Stimulated activated CD8-positive, alpha-beta memory T cell treated with anti-CD3 and anti-CD28 coated beads, Interleukin-15, amount 100 ng/mL, for 24 hours (primary cell): ENCODE results near the gene BRD4.

Experiments
- DNase-seq: peaks from one replicate; pipeline ENCODE4 v3.0.0-alpha.2; 2020; ENCODE audit warnings: low read depth

The BRD4 gene

DNA sequence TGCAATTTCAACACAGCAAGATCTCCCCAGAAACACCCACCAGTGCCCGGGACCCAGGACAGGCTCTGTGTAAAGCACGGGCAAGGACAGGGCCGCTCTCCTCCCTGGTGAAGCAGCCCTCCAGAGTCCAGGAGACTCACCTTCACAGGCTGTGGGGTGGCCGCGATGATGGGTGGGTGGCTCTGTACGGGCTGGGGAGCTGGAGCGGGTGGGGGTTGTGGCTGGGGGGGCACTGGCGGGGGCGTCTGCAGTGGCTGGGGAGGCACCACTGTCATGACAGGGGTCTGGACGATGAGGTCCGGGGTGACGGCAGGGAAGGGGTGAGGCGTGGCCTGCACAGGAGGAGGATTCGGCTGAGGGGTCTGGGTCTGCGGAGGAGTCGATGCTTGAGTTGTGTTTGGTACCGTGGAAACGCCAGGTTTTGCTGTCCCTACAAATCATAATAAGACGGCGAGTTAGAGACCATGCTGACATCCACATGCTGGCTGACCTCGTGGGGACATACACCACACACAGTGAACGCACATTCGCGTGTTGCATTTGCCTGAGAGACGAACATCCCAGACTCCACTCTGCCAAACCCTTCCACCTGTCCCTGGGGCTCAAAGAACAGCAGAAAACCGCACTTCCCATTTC is 67.0 kb downstream of the BRD4 start:
- no peak for DNase-seq

DNA sequence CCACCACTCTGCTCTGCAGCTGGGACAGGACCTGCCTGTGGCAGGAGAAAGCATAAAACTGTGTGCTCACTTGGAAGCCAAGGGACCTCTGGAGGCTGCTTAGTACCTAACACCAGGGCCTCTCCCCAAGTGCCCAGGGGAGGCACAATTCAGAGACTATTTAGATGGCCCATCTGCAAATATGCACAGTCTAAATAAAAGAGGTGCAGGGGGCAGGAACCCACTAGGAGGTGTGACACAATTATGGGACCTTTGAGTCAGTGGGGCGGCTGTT is 67.5 kb downstream of the BRD4 start:
- no peak for DNase-seq

DNA sequence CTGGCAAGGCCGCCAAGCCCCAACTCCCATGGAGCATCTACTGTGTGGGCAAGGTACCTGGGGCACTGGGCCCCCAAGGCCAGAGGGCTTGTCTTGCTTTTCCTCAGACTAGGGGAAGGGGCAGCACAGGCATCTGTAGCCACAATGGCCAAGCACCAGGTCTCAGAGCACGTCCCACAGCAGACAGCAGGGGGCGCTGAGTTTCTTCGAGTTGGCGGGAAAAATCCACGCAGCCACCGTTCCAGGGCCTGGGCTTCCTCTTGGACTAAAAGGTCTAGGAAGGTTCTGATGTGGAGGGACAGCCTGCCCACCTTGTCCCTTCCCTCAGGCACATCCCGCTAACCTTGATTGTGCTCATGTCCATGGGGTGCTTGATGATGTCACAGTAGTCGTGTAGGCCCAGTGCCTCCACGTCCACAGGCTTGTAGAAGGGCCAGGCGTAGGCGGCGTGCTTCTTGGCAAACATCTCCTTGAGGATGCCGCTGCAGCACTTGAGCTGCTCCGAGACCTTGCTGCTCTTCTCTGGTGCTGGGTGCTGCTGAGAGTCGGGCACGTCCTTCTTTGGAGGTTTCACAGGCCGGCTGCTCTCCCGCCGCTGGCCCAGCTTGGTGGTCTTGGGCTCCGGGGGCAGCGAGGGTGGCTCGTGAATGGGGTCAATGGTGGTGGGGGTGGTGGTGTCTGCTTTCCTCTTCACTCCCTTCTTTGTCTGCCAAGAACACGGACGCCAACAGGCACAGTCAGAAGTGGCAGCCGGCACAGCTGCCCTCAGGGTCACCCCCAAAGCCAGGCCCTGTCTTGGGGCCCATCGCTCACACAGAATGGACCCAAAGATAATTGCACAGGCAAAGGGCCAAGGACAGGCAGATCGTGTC is 68.0 kb downstream of the BRD4 start:
- peak; percentile 66 for DNase-seq

DNA sequence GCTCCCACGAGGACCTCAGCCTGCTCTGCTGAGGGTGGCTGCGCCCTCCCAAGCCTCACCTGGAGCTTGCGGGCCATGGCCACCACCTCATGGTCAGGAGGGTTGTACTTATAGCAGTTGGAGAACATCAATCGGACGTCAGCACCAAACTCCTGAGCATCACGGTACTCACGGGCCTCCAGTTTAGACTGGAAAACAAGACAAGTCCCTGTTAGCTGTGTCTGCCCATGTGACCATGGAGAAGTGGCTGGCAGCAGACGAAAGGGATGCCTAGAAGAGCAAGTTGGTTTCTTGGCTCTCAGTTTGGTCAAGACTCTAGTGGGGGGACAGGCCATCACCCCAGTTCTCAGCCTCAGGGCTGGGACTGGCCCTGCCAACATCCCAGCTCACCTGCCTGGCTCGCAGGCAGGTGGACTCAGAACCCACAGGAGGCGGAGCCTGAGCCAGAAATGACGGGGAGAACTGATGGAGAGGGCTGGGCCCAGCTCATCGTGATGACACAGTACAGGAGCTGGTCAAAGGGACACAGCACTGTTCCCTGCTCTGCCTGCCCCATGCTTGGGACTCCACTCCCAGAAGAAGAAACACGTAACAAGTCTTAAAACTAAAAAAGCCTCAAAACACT is 68.9 kb downstream of the BRD4 start:
- DNase-seq: no peak

DNA sequence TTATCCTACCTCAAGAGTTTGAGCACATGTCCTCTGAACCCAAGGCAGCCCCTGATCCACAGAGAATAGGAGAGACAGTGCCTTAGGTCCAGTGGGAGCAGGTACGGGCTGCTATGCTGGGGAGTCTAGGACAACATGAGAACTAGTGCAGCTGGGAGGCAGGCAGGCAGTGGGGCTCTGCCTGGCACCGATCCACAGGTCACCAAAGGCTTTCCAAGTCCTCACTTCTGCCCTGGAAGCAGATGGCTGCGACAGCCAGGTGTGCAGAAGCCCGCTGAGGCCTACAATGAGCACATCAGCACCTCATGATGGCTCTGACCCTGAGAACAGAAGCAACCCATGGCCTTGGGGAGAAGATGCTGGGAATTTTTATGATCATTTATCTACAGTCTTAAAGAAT is 70.3 kb downstream of the BRD4 start:
- DNase-seq: no peak

DNA sequence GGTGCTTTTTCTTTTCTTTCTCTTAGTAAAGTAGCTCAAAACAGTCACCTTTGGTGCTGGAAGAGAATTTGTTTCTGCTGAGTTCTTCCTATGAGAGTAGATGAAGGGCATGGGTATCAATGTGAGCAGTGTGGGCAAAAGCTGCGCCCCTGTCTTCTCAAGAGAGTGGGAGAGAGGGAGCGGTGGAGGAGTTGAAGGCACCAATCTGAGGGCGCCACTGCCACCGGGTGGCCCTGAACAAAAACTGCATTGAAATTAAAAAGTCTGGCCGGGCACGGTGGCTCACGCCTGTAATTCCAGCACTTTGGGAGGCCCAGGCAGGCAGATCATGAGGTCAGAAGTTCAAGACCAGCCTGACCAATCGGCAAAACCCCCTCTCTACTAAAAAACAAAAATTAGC is 71.4 kb downstream of the BRD4 start:
- no peak for DNase-seq

DNA sequence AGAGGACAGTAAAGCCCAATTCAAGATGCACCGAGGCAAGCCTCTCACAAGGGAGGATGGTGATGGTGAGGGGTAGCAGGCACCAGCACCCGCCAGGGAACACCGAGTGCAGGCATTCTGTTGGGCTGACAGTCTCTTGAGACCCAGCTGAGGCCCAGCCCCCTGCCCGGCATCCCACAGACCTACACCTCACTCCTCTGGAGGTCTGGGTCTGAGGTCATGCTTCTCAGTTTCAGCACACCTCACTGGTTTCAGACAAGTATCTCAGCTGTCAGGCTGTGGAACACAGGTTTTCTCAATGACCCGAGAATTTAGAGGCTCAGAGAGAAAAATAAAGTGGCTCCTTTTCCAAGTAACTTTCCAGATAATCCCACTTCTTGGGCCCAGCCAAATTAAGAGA is 72.4 kb downstream of the BRD4 start:
- no peak for DNase-seq

DNA sequence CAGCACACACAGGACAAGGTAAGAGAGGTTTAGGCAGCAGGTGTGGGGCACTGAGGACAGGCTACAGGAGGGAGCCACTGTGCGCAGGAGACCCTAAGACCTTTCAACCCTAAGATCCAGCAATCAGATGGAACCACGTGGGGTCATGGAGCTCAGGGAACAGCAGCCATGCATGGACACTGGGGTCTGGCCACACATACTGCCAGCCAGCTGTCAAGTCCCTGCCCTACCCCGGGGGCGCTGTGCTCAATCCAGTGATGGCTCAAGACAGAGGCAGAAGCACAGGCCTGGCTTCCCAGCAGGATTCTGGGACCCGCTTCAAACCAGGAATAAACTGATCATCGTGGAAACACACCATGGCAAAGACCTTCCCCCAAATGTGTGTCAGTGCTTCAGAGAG is 74.6 kb downstream of the BRD4 start:
- DNase-seq: no peak

DNA sequence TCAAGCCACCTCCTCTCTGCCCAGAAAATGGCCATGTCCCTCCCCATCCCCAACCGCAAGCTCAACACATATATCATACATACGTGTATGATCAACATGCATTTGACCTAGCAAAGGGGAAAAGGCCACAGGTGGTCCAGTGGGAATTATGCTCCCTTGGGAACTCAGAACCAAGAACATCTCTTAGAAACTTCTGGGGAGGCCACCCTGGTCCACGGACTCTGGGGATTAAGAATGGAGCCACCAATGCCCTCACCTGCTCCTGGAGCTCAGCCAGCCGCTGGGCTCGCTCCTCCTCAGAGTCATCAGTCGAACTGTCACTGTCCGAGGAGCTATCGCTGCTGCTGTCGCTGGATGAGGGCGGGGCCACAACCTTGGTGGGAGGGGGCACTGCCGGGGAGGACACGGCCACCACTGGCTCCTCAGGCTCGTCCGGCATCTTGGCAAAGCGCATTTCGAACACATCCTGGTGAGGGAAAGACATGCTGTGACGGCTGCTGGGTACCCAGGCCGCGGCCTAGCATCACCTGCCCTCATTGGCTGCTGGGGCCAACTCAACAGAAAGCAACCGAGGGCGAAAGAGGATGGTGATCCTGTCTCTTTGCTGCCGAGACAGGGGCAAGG is 75.5 kb downstream of the BRD4 start:
- DNase-seq: no peak

DNA sequence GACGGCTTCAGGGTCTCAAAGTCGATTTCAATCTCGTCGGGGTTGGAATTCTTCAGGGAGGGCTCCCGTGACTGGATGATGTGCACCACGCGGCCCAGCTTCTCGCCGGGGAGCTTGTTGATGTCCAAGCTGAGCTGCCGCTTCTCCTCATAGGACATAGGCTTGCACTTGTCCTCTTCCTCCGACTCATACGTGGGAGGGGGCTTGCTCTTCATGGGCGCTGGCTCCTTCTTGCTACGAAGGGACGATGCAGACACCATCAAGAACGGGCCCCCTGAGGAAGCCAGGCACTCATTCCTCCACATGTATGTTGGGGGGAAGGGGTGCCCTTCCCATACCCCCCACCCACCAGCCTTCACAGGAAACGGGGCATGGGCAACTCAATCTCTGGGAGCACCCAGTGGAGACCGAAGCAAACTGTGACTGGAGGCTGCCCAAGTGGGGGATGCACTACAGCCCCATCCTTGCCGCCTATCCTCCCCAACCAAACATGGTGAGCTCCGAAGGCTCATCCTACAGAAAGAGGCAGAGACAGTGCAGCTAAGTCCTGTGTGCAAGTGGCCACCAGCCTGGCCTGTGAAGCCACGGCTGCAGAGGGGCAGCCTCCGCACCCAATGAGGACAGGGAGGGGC is 76.9 kb downstream of the BRD4 start:
- no peak for DNase-seq

DNA sequence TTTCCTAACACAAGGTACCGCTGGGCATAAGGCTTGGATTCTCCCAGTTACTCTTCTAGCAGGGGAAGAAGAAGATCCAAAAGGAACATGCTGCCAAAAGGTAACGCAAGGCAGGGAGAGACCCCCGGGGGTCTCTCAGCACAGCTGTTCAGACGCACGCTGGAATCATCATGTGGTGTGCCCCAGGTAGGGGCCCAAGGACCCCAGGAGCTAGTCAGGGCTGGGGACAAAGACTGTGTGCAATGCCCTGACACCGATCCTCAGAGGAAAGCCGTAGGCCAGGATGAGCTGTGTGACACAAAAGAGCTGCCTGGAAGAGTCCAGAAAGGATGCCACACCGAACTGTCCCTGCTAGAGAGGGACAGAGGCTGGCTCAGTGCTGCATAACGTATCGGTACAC is 77.8 kb downstream of the BRD4 start:
- no peak for DNase-seq

DNA sequence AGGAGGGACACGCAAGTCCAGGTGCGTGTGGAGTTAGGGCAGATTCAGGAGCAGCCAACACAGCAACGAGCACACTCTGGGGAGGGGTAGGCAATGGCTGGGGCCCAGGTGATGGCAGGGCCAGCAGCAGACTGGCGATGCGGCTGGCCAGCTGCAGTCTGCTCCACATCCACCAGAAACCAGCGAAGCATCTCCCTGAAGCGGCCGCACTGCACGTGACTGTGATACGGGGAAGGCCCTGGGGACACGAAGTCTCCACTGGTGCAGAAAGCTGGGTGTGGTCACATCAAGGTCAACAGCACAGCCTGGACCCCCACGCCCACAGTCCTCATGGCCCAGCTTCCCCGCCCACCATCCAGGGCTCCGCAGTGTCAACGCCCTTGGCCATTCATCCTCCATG is 78.8 kb downstream of the BRD4 start:
- DNase-seq: no peak

DNA sequence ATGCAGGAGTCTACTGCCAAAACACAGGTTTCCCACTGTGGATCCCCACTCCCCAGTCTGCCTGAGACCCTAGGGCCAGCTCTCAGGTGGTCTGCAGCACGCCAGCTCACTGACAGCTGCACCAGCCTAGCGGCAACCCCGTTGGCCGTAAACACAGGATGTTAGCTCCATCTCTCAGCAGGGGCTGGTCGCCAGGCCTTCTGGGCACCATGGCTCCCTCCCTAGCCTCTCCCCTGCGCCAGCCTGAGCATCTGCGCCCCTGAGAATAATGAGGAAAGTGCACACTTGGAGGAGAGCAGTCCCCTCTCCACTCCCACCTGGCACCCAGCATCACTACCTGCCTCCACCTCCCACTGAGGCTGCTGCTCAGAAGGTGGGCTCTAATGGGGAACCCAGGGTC is 79.3 kb downstream of the BRD4 start:
- no peak for DNase-seq

DNA sequence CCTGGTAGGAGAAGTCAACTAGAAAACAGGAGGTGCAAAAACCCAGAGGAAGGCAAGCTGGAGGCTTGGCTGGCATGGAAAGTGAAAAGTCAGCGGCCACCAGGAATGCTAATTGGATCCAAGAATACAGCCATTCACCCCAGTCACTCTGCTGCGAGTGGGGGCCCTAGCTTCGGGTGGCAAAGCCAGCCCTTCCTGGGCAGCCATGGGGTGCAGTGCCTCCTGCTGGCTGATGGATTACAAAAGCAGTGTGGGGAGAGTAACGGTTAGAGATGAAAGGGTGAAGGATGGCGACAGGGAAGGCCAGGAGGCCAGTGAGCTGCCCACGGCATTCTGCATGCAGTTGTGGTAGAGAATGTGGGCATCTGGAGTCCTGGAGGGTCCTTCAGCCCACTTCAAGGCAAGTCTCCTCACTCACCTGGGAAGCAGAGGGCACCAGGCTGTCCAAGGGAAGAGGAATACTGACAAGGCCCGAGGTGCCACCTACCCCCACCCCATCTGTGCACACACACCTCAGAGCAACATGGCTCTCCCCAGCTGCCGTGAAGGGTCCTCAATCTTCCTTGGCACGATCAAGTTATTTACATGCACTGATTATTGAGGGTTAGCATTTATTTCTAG is 79.8 kb downstream of the BRD4 start:
- DNase-seq: no peak

DNA sequence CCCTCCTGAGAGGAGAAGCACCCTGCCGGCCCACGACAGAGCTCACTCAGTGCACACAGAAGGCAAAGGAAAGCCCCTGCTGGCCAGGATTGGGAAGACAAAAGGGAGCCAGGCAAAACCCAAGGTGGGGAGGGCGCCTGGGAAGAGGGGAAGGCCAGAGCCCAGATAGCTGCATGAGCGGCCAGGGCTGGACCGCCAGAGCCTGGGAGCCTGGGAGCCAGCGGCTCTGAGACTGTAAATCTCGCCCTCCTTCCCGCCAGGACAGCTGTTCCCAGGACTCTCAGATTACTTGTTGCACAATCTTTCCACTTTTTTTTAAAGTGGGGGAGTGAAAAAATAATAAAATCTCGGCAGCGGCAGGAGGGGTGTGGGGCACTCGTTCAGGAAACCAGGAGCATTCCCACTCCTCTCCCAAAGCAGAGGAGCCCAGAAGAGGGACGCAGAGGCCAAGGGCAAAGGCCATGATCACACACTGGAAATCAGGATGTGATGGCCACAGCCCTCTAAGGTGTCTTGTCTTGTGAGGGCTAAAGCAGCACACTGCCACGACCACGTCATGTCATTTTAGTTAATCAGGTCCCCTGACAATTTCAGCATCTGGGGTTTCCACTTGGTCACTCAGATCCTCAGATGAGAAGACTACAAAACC is 80.5 kb downstream of the BRD4 start:
- no peak for DNase-seq

DNA sequence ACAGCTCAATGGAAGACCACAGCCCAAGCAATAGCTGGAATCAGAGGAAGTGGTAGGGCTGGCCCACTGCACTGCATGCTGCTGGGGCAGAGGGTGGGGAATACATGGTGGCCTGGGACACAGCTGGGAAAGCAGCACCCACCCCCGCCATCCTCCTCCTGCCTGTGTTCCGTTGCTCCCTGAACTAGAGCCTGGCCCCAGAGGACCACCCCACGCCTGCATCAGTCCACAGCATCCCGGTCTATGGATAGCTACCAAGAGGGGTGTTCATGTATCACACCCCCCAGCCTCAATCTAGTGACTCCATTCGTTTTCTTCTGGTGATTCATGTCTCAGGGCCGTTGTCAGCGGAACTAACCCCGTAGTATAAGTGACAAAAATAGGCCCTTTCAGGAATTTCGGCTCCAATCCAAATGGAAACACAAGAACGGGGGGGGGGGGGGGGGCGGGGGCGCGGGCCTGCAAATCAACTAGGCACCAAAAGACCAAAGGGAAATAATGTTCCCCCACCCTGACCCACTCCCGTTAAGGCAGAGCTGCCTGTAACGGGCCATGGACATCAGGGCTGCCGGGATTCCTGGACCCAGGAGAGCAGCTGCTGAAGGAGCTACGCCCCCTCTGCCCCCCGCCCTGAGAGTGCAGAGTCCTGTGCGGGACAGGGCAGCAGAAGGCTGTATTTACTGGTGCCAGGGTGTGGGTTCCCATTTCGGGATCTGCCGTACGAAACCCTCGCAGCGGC is 81.2 kb downstream of the BRD4 start:
- no peak for DNase-seq

DNA sequence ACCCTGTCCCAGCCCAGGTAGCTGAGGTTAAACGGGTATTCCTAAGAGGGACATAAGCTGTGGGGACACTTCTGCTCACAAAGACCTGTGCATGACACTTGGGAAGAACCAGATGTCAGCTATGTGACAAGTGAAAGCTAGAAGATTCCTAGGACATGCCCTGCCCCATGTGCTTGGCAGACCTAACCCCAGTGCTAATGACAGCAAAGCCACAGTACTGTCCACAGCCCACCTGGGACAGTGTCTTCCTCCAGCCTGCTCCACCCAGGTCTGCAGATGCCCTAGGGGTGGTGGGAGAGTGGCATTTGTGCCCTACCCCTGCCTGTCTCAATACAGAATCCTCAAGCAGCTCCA is 81.7 kb downstream of the BRD4 start:
- no peak for DNase-seq

DNA sequence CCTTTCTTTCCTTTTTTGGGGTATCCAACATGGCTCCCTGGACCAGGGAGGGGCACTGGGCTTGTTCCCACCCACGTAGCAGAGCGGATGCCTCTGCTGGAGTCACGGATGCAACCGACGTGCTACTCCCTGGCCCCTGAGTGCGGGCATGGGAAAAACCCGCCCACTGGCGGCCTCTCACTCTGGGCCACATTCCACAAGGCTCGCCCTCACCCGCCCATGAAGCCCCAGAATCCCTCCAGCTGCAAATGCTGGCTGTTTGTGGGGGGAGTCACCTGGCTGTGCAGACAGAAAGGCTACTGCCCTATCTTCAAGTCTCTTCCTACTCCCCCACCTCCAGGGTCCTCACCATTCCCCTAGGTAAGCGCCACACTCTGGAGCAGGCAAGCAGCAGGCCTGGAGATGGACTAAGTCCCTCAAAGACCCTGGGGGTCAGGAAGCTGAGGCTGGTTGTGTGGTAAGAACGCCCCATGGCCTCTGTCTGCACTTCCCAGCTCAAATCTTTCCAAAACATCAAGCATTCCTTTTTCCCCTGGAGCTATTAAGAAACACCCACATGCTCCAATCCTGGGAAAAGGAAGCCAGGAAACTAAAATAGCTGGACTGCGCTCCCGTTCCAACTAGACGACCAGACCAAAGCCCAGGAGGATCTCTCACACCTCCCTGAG is 82.2 kb downstream of the BRD4 start:
- DNase-seq: no peak

DNA sequence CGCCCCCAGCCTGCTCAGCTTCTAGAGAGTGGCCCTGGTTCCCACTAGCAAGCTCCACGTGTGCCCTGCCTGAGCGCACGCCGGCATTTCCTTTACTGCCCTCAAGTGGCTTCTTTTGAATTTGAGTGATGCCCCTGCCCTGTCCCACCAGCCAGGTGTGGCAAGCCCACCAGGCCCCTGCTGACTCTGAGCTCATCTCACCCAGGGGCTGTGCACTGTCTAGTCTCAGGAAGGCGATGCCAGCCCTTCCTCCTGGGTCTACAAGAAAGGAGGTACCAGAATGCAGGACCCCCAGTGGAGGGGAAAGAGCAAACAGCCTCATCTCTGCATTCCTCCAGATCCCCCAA is 82.8 kb downstream of the BRD4 start:
- no peak for DNase-seq

DNA sequence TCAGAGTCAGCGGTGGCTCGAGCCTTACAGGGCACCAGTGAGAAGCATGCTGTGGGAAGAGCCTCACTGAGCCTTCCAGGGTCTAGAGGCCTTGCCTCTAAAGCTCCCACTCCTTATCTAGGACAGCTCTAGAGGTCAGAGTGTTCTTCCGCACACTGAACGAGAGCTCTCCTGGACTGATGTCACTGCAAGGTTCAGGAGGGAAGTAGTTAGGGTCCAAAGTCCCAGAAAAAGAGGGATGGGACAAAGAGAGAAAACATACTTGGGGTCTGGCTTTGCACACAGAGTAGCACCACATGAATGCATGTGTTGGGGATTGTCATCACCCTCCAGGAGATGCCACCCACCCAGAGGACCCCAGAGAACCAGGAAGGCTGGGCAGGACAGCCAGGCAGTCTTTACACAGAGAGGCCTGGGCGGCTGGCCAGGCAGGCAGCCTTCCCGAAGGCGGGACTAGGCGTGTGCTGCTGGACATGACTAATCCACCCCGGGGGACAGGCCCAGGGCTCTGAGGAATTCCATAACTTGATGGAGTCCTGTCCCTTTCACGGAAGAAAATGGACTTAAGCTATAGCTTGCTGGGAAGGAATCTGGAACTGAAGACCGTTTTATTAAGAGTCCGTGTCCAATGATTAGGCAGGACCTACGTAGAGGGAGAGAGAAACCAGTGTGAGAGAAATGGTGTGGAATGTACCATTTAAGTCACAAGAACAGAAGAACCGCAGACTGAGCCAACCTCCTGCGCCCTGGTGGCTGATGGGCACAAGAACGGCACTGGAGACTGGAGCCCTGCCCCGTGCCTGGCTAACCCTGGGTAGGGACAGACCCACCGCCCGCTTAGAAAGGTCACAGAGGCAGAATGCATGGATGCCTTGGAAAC is 83.5 kb downstream of the BRD4 start:
- no peak for DNase-seq
